GM18909 (cell line): Measurements from ENCODE around the gene BAZ2B.
"Not testable (repeated sequence)": the region's sequence is repeated elsewhere in the genome, so short reads cannot be mapped to it uniquely, and the experiment has no call there.

Source experiments
- ATAC-seq: cut with Tn5 transposase; IDR thresholded peaks from one replicate; pipeline ENCODE4 v1.9.1; 2021; ENCODE audit warnings: mild to moderate bottlenecking; ENCODE audit not compliant: unreplicated experiment, poor library complexity

BAZ2B gene

DNA sequence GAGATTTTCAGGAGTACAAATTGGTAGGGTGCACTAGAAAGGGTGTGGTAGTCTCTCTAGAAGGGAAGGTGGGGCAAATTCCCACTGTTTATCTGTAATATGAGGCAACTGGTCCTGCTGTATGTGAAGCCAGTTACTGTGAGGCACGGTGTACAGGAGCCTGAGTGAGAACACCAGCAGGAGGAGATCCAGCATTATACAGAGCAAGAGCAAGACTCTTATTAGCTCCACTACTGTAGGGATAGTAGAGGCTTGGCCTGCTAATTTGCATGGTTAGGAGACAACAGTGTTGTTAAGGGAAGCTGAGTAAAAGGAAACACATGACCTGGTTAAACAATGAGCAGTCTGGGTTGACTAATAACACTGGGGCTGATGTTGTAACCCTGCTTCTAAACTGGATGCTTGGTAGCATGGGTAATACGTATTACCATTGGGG lies 253.5 kb downstream of the BAZ2B start:
- ATAC-seq = no peak

DNA sequence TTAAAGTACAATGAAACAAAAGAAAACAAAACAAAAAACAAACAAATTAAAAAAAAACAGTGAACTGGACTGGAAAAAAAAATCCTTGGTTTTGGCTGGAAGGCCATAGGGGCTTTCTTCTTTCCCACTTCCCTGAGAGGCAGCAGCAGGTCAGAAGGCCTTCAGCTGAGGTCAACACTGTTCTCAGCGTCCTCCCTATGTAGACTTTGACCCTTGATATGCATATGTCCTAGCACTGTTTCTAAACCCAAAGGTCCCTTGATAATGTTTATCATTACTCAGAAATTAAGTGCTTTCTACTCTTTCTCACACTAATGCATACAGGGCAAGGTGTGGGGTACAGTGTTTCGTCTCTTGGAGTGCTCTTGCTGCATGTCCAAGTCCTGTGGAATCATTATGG lies 254.3 kb downstream of the BAZ2B start:
- no peak for ATAC-seq

DNA sequence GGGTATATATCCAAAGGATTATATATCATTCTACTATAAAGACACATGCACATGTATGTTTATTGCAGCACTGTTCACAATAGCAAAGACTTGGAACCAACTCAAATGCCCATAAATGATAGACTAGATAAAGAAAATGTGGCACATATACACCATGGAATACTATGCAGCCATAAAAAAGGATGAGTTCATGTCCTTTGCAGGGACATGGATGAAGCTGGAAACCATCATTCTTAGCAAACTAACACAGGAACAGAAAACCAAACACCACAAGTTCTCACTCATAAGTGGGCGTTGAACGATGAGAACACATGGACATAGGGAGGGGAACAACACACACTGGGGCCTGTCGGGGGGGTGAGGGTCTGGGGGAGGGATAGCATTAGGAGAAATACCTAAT lies 254.7 kb downstream of the BAZ2B start:
- not testable (repeated sequence) for ATAC-seq

DNA sequence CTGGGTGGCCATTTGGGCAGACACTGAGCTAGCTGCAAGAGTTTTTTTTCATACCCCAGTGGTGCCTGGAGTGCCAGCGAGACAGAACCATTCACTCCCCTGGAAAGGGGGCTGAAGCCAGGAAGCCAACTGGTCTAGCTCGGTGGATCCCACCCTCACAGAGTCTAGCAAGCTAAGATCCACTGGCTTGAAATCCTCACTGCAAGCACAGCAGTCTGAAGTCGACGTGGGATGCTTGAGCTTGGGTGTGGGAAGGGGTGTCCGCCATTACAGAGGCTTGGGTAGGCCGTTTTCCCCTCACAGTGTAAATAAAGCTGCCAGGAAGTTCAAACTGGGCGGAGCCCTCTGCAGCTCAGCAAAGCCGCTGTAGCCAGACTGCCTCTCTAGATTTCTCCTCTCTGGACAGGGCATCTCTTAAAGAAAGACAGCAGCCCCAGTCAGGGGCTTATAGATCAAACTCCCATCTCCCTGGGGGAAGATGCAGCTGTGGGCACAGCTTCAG lies 260.2 kb downstream of the BAZ2B start:
- ATAC-seq = no peak

DNA sequence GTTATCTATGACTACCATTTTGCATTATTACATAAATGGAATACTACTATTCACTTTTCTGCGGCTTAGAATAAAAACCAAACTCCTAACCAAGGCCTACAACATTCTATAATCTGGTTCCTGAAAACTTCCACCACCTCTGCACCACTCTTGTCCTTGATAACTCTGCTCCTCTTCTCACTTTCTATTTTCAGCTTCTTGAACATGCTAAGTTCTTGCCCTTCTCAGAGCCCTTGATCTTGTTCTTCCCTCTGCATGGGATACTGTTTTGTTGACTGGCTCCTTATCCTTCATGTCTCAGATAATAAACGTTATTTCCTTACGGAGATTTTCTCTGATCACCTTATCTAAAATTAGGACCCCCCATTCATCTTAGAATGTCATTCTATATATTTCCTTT lies 264.4 kb downstream of the BAZ2B start:
- no peak for ATAC-seq

DNA sequence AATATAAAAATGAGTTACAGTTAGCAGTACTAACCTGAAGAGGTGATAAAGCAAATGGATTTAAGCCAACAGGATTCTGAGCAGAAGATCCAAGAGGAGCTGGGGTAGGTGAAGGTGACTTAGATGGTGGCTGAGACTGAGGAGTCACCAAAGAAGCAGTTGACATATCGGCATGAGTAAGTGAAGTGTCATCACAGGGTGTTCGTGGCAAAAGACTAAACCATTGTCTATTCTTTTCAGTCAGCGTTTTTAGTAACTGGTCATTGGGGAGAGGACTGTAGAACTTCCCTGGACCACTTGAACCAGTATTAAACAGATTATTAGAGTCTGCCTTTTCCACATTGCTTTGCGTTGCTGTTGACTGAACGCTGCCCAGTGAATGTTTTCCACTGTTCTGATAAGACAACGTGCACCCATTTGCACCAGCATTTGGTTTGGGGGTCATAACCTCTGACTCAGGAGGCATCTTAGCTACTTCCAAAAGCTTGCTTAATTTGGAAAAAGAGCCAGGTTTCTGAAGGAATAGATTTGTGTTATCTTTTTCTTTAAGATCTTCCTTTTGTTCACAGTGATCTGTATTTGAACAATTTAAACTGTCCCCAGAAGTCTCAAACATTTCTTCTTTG lies 266.6 kb downstream of the BAZ2B start:
- ATAC-seq = no peak

DNA sequence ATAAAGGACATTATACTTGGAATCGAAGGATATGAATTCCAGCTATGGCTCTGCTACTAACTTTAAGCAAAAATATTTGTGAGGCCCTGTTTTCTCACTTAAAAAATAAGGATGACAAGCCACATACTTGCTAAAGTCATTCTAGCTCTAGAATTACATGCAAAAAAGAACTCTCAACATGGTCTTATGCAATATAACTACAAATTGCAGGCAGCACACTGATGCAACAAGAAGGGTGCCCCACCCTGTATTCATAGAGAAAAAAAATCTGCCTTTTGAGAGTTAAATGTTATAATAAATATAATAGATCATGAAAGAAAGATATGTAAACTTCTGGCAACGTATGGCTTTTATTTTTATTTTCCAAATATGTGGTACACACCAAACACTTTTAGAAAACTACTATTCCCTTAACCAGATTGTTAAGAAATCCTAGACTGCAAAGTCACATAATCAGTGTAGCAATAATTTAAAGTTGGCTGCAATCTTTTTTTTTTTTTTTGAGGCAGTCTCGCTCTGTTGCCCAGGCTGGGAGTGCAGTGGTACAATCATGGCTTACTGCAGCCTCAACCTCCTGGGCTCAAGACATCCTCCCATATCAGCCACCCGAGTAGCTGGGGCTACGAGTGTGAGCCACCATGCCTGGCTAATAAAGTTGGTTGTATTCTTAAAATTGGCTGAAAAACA lies 289.6 kb downstream of the BAZ2B start:
- no peak for ATAC-seq

DNA sequence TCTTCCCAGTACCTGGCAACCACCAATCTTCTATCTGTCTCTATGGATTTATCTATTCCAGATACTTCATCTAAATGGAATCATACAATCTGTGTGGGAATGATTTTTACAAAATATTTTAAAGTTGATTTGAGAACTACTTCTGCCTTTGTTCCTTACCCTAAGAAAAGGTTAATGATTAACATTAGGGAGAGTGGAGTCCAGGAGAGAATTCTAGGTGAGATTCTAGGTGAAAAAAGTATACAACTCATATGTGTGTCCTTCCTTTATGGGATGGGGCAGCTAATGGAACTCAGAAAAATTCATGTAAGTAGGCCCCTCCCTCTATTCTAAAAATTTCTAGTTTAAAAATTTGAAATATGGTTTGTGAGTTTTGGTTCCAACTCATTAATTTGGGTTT lies 293.9 kb downstream of the BAZ2B start:
- ATAC-seq = no peak

DNA sequence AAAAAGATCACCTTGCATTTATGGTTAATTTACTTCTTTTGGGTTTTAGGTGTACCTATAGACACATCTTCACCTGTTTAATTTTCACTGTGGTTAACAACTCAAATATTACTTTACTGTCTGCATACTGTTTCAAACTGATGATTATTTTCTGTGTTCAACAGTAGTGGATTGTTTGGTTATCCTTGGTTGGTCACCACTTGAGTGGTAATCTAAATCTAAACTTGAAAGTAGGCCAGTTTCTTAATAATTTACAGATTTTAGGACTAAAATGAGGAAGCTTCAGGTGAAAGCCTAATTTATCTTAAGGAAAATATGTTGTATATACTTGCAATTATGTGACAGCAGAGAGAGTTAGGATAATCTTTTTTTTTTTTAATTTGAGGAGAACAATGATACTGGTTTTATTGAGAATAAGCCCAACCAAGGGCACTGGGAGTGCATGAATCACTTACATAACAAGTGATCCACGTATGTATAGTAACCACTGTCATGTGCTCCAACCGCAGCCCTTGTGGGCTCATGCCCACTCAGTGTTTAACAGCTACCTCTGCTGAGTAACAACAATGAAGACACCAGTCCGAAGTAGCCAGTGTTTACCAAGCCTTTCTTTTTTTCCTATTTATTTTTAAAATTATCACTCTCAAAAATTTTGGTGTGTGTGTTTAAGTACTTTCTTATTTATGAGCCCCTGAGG lies 298.8 kb downstream of the BAZ2B start:
- peak; percentile 73 for ATAC-seq

DNA sequence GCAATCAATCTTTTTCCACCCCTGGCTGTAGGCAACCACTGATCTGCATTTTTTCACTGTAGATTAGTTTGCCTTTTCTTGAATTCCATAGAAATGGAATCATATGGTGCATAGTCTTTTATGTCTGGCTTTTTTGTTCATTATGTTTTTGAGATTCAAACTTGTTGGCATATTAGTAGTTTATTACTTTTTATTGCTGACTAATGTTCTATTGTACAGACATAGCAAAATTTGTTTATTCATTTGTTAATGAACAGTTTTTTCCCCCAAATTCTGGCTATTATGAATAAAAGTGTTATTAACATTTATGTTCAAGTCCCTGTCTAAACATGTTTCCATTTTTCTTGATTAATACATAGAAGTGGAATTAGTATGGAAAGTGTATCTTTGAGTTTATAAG lies 308.4 kb downstream of the BAZ2B start:
- no peak for ATAC-seq

DNA sequence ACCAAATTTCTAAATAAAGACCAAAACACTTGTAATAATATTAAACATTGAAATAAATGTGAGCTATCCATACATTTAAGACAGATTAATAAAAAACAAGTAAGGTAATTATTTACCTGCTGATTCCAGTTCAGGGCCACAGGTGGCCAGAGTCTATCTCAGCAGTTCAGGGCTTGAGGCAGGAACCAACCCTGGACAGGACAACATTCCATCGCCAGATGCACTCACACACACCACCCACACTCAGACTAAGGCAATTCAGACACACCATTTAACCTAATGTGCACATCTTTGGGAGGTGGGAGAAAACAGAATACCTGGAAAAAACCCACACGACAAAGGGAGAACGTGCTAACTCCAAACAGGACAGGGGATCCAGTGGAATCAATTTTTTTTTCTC lies 315.8 kb downstream of the BAZ2B start:
- ATAC-seq = no peak

DNA sequence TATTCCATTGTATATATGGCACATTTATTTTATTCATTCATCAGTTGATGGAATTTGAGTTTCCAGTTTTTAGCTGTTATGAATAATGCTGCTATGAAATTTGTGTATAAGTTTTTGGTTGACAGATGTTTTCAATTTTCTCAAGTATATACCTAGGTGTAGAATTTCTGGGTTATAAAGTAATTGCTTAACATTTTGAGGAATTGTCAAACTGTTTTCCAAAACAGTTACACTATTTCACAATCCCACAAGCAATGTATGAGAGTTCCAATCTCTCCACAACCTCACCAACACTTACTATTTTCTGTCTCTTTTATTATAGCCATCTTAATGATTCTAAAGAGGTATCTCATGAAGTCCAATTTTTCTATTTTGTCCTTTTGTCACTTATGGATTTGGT lies 317.4 kb downstream of the BAZ2B start:
- no peak for ATAC-seq

DNA sequence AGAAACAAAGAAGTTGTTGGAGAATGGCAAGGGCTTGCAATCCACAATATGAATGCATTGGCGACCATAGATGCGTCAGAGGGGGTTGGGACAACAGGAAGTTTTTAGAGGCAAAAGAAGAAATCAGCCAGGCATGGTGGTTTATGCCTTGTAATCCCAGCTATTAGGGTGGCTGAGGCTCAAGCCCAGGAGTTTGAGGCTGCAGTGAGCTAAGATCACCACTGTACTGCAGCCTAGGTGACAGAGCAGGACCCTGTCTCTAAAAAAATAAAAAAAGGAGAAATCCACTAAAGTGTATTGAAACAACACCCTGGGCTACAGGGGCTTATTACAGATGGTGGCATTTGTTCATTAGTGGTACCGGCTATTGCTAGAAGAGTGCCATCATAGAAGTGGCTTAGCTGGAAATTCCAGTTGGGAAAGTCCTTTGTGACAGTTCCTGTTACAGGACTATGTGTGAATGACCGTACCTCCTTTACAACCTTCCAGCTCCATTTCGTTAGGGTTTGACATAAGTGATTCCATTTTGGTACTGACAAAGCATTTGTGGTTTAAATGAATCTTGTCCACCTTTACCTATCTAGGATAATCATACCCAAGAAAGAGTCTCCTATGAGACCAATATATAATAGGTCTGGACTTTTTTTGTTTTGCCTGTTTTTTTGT lies 319.2 kb downstream of the BAZ2B start:
- no peak for ATAC-seq

DNA sequence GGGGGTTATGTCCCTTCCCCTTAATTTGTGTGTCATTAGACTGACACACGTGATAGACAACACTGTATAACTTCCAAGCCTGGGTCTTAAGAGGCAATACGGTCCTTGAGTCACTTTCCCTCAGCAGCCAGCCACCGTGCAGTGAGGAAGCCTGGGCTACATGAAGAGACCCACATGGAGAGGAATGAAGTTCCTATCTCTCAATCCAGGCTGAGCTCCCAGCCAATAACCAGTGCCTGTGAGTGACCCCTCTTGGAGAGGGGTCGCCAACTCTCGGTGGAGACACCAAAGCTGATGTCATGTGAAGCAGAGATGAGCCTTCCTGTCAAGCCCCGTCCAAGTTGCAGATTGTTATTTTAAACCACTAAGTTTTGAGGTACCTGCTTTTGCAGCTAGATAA lies 324.2 kb downstream of the BAZ2B start:
- ATAC-seq = no peak

DNA sequence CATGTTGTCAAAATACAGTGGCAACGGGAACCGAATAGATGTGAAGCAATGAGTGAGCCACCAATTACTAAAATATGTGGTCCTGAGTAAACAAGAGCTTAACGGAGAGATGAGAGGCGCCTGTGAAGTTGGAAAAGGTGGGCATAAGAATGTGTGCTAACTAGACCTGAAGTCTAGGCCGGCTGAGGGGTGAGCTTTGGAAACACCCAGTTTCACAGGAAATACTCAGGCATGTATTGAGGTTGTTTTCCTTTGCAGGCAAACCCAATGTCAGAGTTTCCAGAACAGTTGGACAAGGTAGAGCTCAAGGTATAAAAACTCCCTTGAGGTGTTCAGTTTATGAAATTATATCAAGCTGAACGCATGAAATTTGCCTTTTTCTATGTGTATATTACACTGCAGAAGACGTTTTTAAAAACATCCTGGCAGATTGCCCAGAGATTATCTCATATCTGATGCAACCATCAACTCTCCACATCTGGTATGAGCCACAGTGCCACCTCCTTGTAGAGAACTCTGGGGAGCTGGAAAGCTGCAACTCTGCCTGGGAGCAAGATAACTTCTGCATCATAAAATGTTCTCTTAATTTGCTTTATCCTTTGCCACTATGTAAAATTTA lies 325.9 kb downstream of the BAZ2B start:
- no peak for ATAC-seq

DNA sequence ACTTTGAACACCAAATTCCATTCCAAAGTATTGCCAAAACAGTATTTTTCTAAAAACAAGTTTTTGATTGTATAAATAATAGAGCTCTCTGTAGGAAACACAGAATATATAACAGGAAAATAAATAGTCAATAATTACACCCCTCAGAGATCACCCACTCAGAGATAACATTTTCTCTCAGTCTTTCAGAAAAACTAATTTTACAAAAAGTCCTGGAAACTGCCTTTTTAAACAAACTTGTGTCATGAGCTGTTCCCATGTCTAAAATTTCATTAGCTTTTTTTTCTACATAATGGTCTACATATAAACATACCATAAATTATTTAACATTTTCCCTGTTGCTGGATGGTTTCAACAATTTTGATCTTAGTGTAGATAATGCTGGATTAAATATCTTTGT lies 328.6 kb downstream of the BAZ2B start:
- no peak for ATAC-seq

DNA sequence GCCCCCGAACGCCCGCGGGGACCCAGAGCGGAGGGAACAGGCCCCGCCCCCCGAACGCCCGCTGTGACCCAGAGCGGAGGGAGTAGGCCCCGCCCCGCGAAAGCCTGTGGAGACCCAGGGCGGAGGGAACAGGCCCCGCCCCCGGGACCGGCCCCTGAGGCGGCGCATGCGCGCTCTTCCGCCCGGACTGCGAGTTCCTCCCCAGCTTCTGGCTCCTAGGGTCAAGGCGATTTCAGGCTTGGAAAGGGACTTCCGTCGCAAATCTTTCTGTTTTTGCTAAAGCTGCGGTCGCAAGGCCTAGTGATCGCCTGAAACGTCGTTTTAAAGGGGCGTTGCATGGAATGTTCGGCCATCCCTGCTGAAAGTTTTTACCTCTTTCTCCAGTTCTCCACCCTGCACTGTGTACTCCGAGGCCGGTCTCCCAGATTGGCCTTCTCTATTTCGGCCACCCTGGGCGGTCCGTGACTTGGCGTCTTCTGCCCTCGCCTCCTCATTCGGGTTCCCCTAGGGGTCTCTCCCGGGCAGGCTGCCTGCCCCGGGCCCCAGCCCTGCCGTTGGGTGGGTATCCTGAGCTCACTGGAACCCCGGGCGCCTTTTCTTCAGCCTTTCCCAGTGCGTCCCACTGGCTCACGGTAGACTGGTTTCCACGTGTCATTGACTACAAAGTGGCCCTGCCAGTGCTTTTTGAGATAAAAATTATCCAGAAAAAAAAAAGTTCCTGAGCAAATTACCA lies 329.5 kb downstream of the BAZ2B start:
- ATAC-seq = peak; percentile 93

DNA sequence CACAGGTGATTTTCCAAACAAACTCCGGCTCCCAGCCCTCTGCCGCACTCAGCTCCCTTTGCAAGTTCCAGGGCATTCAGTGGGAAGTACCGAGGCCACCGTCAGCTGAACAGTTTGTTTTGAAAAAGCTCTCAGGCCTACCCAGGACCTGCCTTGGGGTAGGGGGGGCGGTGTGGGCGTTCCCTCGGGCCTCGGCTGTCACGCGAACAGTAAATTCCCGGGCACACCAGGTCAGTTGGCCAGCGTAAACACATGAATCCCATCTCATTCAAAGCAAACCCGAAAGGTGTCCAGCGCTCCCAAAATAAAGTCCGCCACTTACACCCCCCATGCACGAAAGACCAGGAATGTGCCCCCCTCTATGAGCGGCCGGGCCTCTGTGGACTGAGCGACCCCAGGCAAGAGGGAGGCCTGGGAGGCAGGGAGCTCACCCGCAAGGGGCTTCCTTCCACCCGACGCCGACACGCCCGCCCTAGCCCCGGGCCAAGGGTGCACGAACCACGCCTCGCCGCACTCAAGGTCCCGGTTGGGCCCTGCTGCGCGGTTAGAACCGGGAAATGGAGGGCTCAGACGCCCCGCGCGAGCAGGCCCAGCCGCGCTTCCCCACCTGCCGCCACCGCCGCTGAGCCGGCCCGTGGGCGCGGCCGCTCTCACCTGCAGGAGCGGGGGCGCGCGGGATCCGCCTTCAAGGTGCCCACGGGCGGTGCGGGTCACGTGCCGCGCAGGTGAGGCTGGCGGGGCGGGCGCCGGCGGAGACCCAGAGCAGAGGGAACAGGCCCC lies 330.2 kb downstream of the BAZ2B start, which contains the start of gene WDSUB1:
WDSUB1 (minus strand) TSS at position 775 of the 780 bp plus-strand sequence. CDS start 3,634 bp downstream, outside the sequence.
- ATAC-seq = peak; percentile 15

DNA sequence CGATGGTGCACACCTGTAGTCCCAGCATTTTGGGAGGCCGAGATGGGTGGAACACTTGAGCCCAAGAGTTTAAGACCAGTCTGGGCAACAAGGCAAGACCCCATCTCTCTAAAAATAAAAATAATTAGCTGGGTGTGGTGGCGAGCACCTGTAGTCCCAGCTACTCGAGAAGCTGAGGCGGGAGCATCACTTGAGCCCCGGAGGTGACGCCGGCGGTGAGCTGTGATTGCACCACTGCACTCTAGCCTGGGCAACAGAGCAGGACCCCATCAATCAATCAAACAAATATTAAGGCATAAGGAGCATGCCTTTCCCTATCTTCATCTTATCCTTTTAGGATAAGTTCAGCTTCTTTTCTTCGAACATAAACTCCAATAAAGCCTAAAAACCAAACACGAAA lies 330.9 kb downstream of the BAZ2B start:
- ATAC-seq = no peak
